ENCODE measurements around the gene RAB20. TPM values are rescaled to one million over a fixed set of nuclear protein-coding genes. Genes with fewer than 3 reads are reported as not detected.
A peak's percentile ranks its signal among the peaks of the same experiment; 100 is the strongest.

RAB20 gene
- total and polyA plus RNA-seq, 3 donors from 2014 or later, result 22.0 to 41.1 (median 27.2) TPM

DNA sequence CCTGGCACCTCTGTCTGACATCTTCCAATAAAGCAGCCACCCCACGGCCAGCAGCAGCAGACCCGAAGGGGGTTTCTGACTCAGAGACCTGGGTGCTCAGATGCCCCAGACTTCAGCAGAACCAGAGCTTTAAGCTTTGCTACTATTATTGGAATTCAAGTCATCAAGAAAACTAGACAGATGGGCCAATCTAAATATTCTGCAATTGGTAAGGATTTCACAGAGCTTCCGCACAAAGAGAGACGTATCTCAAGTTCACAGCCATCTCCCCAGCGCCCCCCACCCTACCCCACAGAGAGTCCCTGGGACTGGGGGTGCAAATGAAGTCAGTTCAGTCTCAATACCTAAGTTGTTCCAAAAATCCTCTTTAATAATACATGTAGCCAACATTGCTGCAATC, 38.8 kb downstream of the RAB20 start:
- DNase-seq, result no peak
- peaks cover 46% of the 10 kb centered on the region for H3K4me1 ChIP-seq
- H3K4me3 ChIP-seq, result no peak overlapping the region
- H3K27ac ChIP-seq, result no peak overlapping the region
- WGBS, 2 donors, result 95 to 98% methylated on average over 5 of the region's 5 CpGs
- intact Hi-C loops (cut with DNase I; ENCODE audit: low total_unique reads), result no loop called here
- H3K9me3 ChIP-seq, result no peaks in the 10 kb centered on the region
- no peaks in the 10 kb centered on the region for H3K27me3 ChIP-seq
- no peaks in the 10 kb centered on the region for H3K36me3 ChIP-seq (ENCODE audit: low read depth, missing control alignments)
- TF ChIP-seq, protein P1, sequence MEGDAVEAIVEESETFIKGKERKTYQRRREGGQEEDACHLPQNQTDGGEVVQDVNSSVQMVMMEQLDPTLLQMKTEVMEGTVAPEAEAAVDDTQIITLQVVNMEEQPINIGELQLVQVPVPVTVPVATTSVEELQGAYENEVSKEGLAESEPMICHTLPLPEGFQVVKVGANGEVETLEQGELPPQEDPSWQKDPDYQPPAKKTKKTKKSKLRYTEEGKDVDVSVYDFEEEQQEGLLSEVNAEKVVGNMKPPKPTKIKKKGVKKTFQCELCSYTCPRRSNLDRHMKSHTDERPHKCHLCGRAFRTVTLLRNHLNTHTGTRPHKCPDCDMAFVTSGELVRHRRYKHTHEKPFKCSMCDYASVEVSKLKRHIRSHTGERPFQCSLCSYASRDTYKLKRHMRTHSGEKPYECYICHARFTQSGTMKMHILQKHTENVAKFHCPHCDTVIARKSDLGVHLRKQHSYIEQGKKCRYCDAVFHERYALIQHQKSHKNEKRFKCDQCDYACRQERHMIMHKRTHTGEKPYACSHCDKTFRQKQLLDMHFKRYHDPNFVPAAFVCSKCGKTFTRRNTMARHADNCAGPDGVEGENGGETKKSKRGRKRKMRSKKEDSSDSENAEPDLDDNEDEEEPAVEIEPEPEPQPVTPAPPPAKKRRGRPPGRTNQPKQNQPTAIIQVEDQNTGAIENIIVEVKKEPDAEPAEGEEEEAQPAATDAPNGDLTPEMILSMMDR (IDR thresholded peaks at IDR 0.05), result no peak
- TF ChIP-seq POLR2A (IDR thresholded peaks at IDR 0.05), result no peak

DNA sequence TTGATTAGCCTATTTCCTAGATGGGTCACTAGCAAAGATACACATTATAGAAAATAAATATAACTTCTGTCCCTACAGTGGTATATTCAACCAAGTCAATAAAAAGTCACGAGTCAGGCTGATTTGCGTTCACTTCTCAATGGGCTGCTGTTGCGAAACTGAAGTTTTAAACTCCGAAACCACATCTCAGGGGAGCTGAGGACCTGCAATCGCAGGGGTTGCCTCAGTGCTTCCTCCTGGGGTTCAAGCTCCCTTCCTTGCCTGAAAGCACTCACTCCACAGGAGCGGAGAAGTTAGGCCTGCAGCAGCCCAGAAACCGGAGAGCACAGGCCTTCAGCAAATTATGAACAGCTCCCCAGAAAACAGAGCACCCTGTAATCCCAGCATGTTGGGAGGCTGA, 39.6 kb downstream of the RAB20 start:
- H3K27ac ChIP-seq, result peak overlapping the region in 1 of 2 donors; percentile 8
- H3K4me3 ChIP-seq, result no peak overlapping the region
- no peaks in the 10 kb centered on the region for H3K9me3 ChIP-seq
- 83 to 89% methylated on average over 6 to 7 of the region's 7 CpGs for WGBS, 2 donors
- H3K4me1 ChIP-seq, result peaks cover 41% of the 10 kb centered on the region
- TF ChIP-seq, protein P1 (IDR thresholded peaks at IDR 0.05), result no peak
- no peak for TF ChIP-seq POLR2A (IDR thresholded peaks at IDR 0.05)
- DNase-seq, result no peak
- intact Hi-C loops (cut with DNase I; ENCODE audit: low total_unique reads), result no loop called here
- H3K27me3 ChIP-seq, result no peaks in the 10 kb centered on the region
- no peaks in the 10 kb centered on the region for H3K36me3 ChIP-seq (ENCODE audit: low read depth, missing control alignments)

DNA sequence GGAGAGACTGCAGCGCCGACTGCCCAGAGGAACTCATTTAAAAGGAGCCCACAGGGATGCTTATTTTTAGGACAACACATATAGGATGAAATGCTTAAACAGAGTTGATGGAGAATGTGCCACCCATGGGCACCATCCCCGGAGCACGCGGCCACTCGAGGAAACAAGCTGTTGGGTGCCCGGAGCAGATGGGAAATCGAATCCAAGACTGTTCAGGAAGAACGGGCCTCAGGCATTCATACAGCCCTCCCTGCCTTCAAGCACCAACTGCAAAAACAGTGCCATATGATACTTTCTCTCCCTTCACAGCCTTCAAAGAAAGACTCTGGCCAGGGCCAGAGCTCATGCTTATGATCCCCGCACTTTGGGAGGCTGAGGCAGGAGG, 40.2 kb downstream of the RAB20 start:
- intact Hi-C loops (cut with DNase I; ENCODE audit: low total_unique reads), result no loop called here
- no peaks in the 10 kb centered on the region for H3K9me3 ChIP-seq
- H3K36me3 ChIP-seq (ENCODE audit: low read depth, missing control alignments), result no peaks in the 10 kb centered on the region
- H3K27me3 ChIP-seq, result no peaks in the 10 kb centered on the region
- H3K4me1 ChIP-seq, result peaks cover 34% of the 10 kb centered on the region
- no peak overlapping the region for H3K4me3 ChIP-seq
- no peak for TF ChIP-seq POLR2A (IDR thresholded peaks at IDR 0.05)
- TF ChIP-seq, protein P1 (IDR thresholded peaks at IDR 0.05), result no peak
- DNase-seq, result no peak
- 71 to 76% methylated on average over 10 of the region's 10 CpGs for WGBS, 2 donors
- peak overlapping the region; percentile 8 to 34 for H3K27ac ChIP-seq

DNA sequence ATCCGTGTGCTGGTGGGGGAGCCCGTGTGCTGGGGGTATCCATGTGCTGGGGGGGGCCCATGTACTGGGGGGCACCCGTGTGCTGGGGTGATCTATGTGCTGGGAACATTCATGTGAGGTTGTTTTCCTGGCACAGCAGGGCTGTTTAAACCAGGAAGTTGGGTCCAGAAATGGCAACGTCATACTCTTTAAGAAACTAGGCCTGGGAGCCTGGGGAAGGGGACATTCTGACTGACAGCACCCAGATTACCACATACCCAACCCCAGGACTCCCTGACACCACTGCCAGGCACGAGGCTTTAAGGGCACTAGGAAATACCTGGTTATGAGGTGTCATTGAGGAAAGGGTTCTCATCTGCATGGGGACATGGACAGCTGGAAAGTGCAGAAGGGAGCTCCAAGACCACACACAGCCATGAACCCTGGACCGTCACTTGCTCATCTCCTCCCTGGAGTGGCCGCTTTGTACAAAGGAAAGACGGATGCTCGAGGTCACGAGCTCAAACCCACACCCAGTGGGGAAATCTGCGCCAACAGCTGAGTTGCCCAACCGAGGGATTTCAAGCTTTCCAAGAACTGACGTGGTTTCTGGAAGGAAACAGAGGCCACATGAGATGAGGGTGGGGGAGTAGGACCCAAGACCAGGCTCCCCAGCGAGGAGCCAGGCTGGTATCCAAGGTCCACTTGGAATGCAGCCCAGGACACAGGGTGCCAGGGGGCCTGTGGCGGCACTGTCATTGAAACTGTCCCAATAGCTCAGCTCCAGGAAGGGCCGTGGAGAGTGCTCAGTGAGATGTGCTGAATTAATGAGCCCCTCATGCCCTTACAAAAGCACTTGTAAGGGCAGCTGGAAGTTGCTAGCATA, 40.9 kb downstream of the RAB20 start:
- intact Hi-C loops (cut with DNase I; ENCODE audit: low total_unique reads), result no loop called here
- peaks cover 28% of the 10 kb centered on the region for H3K4me1 ChIP-seq
- TF ChIP-seq, protein P1 (IDR thresholded peaks at IDR 0.05), result no peak
- no peak for TF ChIP-seq POLR2A (IDR thresholded peaks at IDR 0.05)

More for the DNA sequence above, 40.9 kb downstream of the RAB20 start:
- Histone ChIP-seq H3K4me3 (no peak overlapping the region), H3K36me3 (ENCODE audit: low read depth, missing control alignments) (no peaks in the 10 kb centered on the region), H3K27ac (peak overlapping the region; percentile 8 to 34), H3K27me3 (no peaks in the 10 kb centered on the region), H3K9me3 (no peaks in the 10 kb centered on the region)
- WGBS, 2 donors, result 45 to 49% methylated on average over 12 to 16 of the region's 16 CpGs
- peak; percentile 89 for DNase-seq

Data from testis (tissue), 3 donors.